Activated effector memory CD4-positive, alpha-beta T cell treated with anti-CD3 and anti-CD28 coated beads, Interleukin-2, amount 50 U/mL, for 16 hours (primary cell): ENCODE results near the gene CCDC69.
"Not testable (repeated sequence)": the region's sequence is repeated elsewhere in the genome, so short reads cannot be mapped to it uniquely, and the experiment has no call there.

Source experiments
- DNase-seq: peaks from one replicate; pipeline ENCODE4 v3.0.0-alpha.2; 2020

CCDC69 gene

DNA sequence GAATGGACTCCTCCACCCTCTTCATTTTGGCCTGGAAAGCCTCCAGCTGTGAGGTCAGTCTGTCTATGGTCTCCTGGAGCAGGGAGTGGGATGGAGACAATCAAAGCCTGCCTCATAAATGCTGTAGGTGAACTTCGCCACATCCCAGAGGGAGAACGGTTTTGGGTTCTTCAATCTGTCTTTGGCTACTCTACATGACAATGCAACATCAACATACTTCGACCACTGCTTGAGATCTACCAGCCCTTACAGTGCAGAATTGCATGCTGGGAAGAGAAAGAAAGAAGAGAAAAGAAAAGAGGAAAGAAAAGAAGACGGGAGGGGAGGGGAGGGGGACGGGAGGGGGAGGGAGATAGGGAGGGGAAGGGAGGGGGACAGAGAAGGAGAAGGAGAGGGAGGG lies 37.8 kb downstream of the CCDC69 start:
- no peak for DNase-seq

DNA sequence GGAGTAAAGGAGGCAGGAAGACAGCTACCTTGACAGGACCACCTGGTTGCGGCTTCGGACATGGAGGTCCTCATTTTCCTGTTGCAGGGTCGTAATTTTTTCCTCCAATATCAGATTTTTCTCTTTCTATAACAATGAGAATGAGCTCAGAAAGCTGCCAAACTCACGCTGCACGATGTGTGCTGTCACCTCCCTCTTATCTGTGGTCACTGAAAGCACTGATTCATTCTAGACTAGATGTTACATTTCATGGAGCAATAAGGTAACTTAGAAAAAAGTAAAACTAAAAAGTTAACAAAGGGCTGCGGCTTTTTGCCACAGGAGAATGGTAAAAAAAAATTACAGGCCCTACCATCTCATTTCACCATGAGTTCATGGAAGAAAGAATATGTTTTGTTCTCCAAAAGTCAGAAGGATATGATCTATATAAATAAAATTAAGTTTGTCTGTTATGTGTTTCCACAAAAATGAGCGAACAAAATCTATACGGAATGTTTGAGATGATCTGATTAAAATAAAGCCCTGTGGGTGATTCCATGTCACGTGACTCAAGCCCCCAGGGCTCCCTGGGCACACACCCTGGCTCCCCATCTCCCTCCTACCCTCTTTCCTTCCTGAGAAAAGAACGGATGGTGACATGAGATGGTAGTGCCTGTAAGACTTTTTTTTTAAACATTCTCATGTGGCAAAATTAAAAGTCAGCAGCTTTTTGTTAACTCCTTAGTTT lies 39.4 kb downstream of the CCDC69 start:
- DNase-seq = no peak

DNA sequence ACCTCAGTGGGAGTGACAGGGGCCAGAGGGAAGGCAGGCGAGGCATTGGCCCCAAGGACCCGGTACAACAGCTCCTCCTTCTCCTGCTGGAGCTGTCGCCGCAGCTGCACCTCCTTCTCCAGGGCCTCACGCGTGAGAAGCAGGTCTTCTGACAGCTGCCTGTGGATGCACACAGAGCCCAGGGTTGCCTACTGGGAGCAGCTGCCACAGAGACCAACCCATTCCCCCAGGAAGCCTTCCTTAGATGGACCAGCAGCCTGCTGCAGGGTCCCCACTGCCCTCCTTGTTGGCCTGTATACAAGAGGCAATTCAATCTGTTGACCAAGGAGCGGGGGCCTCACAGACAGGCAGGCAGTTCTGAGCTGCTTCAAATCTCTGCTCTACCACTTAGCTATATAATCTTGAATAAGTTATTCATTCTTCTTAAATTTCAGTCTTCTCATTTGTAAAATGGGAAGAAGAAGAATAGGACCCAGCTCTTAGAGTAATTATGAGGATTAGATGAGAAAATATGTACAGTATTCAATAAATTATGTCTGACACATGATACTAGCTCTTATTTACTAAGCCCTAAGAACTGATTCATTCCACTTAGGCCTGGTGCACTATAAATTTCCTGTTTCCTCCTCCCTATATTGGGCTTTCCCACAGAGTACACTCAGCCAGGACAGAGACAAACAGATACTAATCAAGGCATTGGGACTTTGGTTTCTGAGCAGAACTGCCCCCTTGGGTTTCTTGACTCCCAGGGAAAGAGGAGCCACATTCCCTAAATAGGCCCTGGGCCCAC lies 40.2 kb downstream of the CCDC69 start:
- DNase-seq = no peak

DNA sequence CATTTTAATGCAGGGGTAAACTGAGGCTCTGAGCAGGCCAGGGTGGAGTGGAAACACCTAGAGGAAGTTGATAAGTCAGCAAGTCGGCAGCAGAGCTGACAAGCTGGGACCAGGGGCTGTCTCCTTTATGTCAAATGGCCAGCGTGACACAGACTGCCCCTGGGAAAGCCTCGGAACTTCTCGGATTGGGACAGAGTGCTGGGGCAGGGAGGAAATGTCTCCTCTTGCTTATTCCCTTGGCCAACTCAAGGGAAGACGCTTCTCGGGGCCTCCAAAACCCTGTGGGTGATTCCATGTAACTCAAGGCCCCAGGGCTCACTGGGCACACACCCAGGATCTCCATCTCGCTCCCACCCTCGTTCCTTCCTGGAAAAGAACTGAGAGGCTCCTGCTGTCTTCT lies 40.9 kb downstream of the CCDC69 start:
- DNase-seq = no peak

DNA sequence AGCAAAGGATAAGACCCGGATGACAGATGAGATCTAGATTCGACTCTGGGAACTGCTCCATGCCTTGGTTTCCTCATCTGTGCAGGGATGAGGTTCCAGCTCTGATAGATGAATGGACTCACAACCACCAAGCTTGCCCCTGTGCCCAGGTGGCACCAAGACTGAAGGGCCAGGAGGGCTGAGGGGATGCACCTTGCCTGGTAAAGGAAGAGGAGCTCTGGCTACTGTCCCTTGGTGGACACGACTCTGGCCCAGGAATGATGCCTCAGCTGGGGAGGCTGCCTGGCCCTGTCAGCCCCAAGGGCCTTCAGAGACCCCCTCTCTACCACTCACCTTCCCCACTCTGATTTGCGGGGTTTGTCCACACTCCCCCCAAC lies 41.4 kb downstream of the CCDC69 start:
- no peak for DNase-seq

DNA sequence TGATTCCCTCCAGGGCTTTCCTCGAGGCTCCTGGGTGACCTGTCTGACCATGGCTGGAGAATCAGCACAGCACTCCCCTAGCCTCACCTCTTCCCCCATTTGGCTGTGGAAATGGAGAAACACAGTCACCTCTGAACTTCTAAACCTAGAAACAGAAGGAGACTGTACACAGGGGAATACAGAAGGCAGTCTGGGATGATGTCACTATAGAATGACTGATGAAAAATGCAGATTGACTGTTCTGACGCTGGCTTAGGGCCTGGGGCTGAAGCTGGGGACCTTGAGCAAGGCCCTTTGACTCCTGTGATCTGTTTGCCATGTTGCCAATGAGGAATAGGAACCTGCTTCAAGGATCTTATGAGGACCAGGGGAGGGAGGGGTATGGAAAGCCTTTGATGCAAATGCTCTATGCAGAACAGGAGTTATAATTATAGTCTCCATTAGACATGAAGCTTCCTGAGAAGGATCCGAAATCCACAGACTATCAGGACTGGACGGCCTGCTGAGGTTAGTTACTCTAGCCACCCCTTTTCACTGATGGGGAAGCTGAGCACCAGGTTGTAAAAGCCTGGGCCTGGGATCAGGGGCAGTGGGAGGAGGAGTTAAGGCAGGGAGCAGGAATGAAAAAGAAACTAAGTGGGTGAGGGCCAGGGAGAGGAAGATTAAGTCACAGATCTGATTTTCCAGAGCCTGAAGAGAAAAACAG lies 41.9 kb downstream of the CCDC69 start:
- DNase-seq = no peak

DNA sequence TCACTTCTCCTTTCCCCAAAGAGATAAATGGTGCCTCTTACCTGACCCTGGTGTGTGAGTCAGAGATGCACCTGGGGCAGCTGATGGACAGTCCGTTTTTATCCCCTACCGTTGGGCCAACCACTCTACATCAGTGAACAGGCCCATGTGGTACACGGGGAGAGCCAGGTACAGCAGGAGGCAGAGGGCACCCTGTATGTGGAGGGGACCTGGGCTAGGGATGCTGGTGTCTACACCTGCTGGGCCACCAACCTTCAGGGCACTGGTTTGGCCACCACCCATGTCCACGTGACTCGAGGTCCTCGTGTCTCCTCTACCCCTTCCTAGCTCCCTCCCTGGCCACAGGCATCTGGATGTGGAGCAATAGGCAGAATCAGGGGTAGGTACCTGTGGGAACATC lies 43.6 kb downstream of the CCDC69 start:
- no peak for DNase-seq

DNA sequence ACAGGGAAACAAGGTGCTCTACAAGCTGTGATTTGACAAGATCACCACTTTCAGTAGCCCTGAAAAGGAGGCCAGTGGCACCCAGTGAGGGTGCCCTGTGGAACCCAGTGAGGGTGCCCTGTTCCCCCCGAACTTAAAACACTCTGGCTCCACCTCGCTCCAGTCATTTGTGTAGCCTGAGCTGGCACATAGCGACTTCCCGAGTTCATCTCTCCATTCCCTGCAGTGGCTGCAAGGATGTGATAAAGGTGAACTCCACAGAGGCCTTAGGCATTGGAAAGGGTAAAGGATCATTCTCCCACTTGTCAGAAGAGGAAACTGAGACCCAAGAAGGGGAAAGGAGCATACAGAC lies 44.4 kb downstream of the CCDC69 start:
- DNase-seq = no peak

DNA sequence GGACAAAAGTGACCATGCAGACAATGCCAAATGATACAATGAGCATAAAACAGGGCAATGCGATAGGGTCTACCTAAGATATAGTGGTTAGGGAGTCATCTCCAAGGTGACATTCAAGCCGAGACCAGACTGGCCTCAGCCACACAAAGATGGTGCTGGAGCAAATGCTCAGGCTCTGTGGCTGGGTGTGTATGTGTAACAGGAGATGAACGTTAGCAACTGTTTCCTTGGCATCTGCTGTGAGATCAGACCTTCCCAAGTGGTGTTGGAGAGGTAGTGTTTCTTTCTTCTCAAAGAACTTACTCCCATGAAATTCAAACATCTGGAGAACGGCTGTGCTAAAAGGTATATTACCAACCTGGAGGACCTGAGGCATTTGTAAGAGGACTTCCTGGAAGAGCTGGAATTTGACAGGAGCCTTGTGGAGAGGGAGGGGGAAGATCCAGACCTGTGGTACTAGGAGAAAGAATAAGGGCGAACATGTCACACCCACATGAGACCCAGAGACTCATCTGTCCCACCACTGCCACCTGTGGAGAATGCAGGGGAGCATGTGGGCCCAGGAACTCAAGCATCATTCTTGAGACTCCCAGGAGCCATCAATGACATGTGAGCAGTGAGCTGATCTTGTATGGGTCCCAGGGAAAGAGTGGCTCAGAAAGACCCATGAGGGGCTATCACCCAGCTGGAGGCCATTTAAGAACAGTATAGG lies 45.0 kb downstream of the CCDC69 start:
- DNase-seq = no peak

DNA sequence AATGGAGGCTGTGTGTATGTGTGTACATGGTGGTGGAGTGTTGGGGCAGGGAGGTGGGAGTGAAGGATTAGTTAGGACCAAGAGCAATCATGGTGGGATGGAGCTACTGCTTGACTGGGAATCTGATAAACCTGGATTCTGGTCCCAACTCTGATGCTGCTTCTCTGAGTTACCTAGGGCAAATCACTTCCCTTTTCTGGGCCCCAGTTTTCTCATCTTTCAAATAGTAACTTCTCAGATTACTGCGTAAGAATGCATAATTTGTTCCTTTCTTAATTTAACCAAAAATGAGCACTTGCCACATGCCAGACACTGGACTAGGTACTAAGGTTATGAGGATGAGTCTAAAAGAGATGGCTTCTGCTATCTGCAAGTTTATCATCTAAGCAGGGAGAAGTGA lies 45.5 kb downstream of the CCDC69 start:
- no peak for DNase-seq

DNA sequence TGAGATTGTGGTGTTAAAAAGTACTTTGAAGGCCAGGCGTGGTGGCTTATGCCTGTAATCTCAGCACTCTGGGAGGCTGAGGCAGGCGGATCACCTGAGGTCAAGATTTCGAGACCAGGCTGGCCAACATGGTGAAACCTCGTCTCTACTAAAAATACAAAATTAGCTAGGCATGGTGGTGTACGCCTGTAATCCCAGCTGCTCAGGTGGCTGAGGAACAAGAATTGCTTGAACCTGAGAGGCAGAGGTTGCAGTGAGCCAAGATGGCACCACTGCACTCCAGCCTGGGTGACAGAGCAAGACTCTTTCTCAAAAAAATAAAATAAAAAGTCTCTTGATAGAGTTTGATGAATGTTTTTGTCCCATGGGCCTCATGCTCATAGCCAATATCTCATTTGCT lies 47.6 kb downstream of the CCDC69 start:
- DNase-seq = not testable (repeated sequence)

DNA sequence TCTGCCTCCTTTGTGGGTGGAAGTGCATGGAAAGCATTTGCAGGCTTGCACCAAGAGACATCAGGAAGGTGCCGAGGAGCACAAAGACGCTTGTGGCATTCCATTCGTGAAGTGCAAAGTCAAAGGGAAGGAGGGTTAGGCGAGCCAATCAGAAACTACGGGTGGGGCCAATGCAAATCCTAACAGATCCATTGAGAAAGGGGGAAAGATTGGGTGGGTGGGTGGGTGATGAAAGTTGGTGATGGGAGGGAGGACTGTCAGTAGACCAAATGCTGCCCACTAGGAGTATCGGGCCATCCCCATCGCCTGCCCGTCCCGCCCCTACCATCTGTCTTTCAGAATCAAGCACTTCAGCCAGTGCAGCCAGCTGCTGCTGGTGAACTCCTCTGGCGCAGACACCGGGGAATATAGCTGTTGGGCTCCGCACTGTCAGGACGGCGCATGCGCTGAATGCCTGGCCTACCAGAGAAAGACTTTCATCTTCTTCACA lies 49.2 kb downstream of the CCDC69 start:
- DNase-seq = no peak

DNA sequence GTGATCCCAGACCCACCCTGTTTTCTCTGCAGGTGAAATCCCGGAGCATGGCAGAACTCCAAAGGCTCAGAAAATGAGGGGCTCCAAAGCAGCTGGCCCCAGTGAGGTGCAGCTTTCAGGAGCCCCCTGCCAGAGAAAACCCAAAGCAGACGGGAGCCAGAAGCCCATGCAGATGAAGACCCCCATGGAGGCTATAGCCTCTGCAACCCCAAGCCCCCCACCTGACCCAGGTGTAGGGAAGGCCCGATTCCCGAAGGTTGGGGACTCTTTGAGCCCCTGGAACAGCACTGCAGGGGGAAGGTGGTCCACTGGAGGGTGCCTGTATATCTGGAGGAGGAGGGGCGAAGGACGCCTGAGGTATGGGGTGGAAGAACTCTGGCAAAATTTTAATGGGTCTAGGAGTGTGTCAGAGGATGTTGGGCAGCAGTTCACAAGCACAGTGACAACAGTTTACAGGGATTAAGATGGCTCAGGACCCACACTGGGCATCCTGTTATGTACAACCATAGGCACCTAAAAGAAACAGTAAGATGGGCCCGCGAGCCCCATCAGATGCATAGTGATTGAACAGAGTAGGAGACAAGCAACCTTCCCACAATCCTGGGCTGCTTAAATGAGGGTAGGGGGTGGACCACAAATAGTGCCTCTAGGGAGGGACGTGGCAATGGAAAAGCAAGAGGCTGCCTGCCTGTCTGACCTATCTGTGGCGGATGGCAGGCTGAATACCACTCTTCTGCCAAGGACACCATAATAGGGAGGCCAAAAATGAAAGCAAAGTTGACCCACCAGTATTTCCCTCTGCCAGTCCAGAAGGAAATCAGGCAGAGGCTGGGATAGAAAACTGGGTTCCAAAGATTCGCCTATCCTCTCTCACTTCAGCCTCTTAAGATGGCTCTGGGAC lies 49.9 kb downstream of the CCDC69 start:
- DNase-seq = no peak

DNA sequence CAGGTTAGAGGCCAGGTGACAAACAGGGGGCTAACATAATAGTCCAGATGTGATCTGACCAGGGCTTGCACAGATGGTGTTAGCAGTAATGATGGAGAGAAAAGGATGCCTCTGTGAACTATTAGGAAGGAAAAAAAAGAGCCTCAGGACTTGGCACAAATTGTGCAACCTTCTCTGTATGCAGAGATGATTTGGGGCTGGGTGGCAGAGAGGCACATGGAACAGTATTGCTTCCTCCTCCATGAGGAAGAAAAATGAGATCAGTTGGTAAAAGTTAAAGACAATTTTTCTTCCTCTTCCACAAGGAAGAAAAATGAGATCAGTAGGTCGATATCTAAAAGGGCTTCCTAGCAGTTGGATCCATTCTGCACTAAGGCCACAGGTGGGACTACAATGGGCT lies 52.4 kb downstream of the CCDC69 start:
- DNase-seq = no peak

DNA sequence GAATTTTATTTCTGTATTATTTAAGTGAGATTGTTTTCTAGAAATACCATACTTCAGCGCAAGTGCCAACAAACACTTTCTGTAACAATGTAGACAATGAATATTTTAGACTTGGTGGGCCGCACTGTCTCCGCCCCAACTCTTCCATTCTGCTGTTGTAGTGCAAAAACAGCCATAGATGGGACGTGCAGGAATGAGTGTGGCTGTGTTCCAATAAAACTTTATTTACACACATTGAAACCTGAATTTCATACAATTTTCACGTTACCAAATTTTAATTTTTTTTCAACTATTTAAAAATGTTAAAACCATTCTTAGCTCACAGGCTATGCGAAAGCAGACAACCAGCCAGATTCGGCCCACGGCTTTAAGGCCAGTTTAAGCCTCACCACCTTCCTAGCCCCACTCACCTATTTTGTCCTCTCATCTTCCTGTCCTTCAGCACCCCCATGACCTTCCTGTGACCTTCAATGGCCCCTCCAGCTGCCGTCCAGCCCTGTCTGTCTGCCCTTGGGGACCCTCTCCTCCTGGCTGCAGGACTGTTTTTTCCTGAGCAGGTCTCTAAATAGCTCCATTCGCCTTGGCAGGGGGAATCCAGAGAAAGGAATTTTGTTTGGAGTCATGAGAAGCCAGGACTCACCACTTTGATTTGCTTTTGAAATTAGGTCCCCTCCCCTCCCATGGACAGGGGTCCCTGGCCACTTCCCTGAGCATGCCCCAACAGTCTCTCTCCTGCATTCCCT lies 55.1 kb downstream of the CCDC69 start:
- no peak for DNase-seq

DNA sequence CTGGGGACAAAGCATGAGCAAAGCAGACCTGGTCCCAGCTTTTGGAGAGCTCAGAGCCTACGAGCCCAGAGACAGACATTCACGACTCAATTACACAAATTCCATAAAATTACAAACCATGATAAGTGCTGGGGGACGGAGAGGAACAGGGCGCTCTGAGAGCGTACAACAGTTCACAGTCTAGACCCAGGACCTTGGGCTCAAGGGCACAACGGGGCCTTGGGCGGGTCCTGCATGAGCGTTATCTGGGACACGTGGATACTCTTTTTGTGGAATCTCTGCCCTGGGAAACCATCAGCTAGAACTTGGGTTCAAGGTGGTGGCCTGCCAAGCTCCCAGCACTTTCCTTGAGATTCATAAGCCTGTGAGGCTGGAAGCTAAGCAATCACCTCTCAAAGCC lies 56.9 kb downstream of the CCDC69 start:
- DNase-seq = no peak

DNA sequence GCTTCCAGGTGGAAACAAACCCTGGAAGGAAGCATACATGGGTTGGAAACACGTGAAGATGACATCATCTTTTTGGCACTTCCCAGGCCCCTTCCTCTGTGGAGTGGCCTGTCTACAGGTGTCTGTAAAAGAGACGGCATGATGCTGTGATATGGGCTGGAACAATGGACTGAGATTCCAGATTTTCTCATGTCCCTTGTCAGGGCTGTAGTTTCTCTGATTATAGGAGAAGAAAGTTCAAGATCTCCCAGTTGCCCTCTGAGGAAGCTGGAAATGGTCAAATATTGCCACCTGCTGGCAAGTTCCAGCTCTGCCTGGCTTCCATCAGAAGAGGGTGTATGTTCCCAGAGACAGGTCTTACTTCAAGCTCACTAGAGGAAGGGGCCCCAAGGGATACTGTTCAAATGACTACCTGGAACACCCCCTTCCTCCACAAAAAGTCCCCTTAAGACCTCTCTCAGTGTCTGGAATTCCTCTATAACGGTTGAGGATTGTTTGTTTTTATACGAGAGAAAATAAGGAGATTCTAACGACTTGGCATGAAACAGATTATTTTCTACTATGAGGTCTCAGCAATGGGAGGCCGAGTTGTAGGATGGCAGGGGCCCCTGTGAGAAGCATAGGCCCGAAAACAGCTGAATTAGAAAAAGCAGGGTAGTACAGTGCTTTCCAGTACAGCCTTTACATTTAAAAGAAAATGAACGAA lies 59.1 kb downstream of the CCDC69 start:
- peak; percentile 92 for DNase-seq

DNA sequence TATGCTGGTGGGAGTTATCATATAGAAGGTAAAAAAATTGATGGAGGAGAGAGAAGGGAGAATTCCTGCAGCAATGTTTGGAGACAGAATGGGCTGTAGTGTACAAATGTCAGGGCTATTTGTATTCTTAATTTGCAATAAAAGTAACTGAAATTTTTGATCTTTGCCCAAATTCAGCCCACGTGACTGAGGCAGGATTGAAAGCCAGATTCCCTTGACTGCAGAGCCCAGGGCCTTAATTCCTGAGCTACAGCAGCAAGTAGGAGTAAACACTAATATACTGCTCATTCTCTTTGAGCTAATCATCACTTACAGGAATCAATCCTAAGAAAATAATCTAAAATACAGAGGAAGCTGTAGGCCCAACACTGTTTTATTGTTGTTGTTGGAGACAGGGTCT lies 61.1 kb downstream of the CCDC69 start:
- DNase-seq = no peak

DNA sequence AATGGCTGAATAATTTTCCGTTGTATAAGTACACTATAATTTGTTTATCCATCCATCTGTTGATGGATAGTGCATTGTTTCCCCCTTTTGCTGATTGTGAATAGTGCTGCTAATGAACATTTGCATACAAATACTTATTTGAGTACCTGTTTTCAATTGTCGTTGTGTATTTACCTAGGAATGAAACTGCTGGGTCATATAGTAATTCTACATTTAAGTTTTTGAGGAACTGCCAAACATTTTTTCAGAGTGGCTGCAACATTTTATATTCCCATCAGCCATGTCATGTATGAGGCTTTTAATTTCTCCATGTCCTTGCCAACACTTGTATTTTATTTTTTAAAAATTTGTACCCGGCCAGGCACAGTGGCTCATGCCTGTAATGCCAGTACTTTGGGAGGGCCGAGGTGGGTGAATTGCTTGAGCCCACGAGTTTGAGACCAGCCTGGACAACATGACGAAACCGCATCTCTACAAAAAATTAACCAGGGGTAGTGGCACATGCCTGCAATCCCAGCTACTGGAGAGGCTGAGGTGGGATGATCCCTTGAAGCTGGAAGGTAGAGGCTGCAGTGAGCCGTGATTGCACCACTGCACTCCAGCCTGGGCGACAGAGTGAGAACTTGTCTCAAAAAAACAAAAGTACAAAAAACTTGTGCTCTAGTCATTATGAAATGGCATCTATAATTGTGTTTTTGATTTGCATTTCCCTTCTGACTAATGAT lies 64.1 kb downstream of the CCDC69 start:
- no peak for DNase-seq

DNA sequence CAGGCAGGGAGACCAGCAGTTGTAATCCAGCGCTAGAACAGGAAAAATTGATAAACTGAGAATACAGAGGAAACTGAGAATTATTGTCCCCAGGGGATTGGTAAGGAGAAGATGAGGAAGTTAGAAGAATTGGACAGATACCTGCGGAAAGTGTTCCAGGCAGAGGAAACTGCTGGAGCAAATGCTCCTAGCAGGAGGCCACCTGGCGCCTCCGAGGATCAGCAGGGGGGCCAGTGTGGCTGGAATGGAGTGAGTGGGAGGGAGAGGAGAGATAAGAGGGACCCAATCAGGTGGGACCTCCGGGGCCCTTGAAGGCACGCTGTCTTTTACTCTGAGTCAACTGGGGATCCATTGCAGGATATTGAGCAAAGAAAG lies 65.6 kb downstream of the CCDC69 start:
- DNase-seq = peak; percentile 68
